Glomerular visceral epithelial cell (primary cell): ENCODE data around the gene IL1RAPL2.

ENCODE experiments used
- DNase-seq: peaks from one replicate; pipeline ENCODE4 v3.0.0-alpha.2; 2016; ENCODE audit errors: extremely low spot score

The IL1RAPL2 gene

GRCh38 chrX:105267167-105267566, 701.2 kb downstream of the IL1RAPL2 start:
- DNase-seq: no peak

DNA sequence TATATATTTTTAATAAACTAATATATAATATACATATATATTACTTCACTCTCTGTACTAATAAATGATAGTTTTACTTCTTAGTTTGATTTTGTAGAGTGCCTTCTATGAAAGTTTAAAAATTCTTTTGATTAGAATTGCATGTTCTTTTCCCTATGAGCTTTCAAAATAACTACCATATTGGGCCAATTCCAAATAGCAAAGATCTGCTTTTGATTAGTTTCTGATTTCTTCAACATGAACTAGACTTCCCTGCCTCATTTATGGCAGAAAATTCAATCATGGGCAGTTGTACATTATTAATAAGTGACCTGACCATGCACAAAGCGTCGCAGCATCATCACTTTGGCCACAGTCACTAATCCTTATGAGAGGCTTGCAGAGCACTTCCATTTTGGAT, 703.4 kb downstream of the IL1RAPL2 start:
- no peak for DNase-seq

GRCh38 chrX:105273326-105273725, 707.3 kb downstream of the IL1RAPL2 start:
- DNase-seq: no peak

- no peak for DNase-seq
These were observed 708.1 kb downstream of the IL1RAPL2 start for GRCh38 chrX:105274091-105274490.

- DNase-seq: no peak
These were observed 711.1 kb downstream of the IL1RAPL2 start for GRCh38 chrX:105277132-105277531.

- DNase-seq: peak; percentile 0
These were observed 716.1 kb downstream of the IL1RAPL2 start for GRCh38 chrX:105282077-105282476.

GRCh38 chrX:105297041-105297440, 731.0 kb downstream of the IL1RAPL2 start:
- DNase-seq: no peak

- no peak for DNase-seq
These were observed 733.3 kb downstream of the IL1RAPL2 start for GRCh38 chrX:105299286-105299685.

DNA sequence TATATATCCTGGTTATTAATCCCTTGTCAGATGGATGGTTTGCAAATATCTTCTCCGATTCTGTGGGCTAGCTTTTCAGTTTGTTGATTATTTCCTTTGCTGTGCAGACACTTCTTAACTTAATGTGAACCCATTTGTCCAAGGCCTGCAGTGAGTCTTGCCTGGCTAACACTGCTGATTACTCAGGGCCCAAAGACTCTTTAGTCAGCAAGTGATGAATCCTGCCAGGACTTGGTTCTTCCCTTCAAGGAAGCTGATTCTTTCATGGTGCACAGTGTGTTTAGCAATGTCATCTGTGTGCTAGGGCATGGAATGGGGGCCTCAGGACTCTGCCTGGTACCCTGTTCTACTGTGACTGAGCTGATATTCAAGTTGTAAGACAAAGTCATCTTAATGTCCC, 736.2 kb downstream of the IL1RAPL2 start:
- no peak for DNase-seq

- DNase-seq: no peak
These were observed 741.8 kb downstream of the IL1RAPL2 start for GRCh38 chrX:105307762-105308161.

GRCh38 chrX:105313596-105313995, 747.6 kb downstream of the IL1RAPL2 start:
- DNase-seq: no peak

GRCh38 chrX:105314458-105314857, 748.5 kb downstream of the IL1RAPL2 start:
- no peak for DNase-seq

DNA sequence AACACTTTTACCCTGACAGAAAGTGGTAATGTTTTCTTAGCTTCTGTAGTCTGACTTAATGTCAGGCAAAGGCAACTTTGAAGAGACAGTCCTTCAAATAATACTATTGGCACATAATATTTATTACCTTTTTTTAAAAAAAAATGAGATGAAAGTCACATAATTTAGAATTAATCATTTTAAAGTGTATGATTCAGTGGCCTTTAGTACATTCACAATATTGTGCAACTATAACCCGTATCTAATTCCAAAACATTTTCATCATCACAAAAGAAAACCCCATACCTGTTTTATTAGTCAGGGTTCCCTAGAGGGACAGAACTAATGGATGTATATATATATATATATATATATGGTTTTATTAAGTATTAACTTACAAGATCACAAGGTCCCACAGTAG, 749.2 kb downstream of the IL1RAPL2 start:
- DNase-seq: no peak

DNA sequence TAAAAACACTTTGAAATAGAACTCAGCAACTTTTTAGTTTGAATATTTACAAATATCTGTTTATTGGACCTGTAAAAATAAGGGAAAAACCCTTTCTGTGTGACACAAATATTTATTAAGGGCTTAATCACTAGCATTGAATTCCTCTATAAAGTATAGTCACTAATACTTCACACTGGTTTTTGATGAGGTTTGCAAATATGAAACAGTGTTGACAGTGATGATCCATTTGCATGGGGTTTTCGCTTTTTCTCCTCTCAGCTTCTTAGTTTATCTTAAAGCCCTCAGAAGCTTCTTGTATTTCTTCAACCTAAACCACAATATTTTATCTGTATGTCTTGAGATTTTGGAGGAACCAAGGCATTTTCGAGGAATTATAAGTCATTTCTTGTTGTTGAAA, 751.1 kb downstream of the IL1RAPL2 start:
- DNase-seq: no peak

- peak; percentile 9 for DNase-seq
These were observed 757.9 kb downstream of the IL1RAPL2 start for GRCh38 chrX:105323928-105324327.

DNA sequence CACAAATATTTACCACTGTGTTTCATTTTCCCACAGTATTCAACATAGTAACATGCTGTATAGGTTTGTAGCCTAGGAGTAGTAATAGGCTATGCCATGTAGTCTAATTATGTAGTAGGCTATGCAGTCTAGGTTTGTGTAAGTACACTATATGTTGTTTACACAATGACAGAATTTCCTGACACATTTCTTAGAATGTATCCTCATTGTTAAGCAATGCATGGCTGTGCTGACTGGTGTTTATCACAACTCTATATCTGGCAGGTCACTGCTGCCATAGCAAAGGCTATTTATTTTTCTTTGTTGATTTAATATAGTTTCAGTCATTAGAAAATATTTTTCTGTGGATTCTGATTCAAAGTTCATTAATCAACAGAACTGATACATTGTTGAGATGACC, 762.8 kb downstream of the IL1RAPL2 start:
- DNase-seq: no peak

DNA sequence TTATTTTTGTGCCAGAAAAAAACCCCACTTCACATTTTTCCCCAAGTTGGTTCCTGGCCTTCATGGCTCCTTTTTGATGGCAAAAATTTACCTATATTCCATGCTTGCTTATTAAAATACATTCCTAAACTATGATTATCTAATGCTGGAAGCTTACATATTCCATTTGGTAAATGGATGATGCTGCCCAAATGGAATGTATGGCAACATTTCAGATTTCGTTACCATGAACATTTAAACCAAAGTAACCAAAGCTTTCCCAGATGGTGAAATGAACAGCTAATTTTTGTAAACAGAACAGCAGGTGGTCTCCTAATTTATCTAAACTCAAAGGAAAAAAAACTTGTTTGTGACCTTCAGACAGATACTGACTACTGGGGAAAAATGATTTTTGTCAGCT, 765.2 kb downstream of the IL1RAPL2 start:
- DNase-seq: peak; percentile 0

GRCh38 chrX:105347373-105347772, 781.4 kb downstream of the IL1RAPL2 start:
- no peak for DNase-seq

DNA sequence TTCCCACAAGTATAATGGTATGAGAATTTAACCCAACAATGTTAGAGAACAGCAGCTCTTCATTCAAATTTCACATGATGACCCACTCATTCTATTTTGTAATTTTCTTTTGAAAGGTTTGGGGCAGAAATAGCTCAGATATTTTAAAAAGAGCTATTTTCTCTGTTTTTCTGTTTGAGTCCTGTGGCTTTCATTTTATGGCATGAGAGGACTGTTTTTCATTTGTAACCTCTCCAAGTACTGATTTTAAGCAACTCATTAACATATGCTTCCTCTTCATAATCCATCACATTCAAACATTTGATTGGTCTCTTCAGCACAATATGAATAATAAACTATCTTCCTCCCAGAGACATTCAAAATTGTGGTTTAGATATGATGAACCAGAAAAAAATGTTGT, 783.5 kb downstream of the IL1RAPL2 start:
- DNase-seq: no peak

- DNase-seq: no peak
These were observed 809.8 kb downstream of the IL1RAPL2 start for GRCh38 chrX:105375816-105376215.

DNA sequence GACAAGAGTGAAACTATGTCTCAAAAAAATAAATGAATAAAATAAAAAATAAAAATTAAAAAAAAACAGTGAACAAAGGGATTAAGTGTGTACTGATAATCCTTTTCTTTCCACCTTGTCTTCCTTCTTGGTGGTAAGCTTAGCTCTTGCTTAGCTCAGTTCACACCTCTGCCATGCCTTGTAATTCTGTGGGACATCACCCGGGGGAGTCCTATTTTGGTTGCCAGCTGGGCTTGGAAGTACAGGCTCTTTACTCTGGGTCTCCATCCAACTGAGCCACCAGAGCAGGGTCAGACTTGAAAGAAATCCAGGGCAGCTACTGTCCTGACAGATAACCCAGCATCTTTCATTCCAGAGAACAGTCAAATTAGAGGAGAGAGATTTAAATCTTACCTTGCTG, 858.7 kb downstream of the IL1RAPL2 start:
- no peak for DNase-seq

GRCh38 chrX:105451401-105451800, 885.4 kb downstream of the IL1RAPL2 start:
- DNase-seq: no peak

- no peak for DNase-seq
These were observed 892.8 kb downstream of the IL1RAPL2 start for GRCh38 chrX:105458846-105459245.

DNA sequence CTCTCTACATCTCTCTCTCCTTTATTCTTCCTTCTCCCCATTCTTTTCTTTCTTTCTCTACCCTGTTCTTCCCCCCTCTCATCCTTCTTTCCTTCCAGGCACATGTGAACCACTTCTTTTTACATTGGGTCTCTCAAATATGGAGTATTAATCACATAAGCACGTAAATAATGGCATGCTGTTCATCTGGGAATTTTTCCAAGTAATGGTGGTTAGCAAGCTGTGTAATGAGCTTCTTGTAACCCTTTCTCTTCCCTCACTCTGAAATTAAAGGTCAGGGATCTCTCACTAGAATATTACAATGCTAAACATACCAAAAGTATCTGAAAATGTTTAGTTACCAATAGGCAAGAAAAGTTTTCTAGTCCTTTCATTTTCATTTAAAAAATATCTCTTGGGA, 894.4 kb downstream of the IL1RAPL2 start:
- peak; percentile 16 for DNase-seq

- DNase-seq: peak; percentile 2
These were observed 895.0 kb downstream of the IL1RAPL2 start for GRCh38 chrX:105461016-105461415.
